ENCODE measurements around the gene C8A. TPM values are rescaled to one million over a fixed set of nuclear protein-coding genes. Genes with fewer than 3 reads are reported as not detected.

C8A gene
- total RNA-seq, 1 donor from 2014 or later, result not detected

- no peaks in the 10 kb centered on the region for H3K9me3 ChIP-seq
- H3K27ac ChIP-seq, result no peak overlapping the region
- intact Hi-C loops (cut with DNase I), result no loop called here
- no peaks in the 10 kb centered on the region for H3K36me3 ChIP-seq
- no peaks in the 10 kb centered on the region for H3K4me1 ChIP-seq
- no peak for DNase-seq (ENCODE audit: extremely low spot score in 2 of 2)
- TF ChIP-seq POLR2A (IDR thresholded peaks at IDR 0.05), result no peak
- TF ChIP-seq, protein P1, sequence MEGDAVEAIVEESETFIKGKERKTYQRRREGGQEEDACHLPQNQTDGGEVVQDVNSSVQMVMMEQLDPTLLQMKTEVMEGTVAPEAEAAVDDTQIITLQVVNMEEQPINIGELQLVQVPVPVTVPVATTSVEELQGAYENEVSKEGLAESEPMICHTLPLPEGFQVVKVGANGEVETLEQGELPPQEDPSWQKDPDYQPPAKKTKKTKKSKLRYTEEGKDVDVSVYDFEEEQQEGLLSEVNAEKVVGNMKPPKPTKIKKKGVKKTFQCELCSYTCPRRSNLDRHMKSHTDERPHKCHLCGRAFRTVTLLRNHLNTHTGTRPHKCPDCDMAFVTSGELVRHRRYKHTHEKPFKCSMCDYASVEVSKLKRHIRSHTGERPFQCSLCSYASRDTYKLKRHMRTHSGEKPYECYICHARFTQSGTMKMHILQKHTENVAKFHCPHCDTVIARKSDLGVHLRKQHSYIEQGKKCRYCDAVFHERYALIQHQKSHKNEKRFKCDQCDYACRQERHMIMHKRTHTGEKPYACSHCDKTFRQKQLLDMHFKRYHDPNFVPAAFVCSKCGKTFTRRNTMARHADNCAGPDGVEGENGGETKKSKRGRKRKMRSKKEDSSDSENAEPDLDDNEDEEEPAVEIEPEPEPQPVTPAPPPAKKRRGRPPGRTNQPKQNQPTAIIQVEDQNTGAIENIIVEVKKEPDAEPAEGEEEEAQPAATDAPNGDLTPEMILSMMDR (IDR thresholded peaks at IDR 0.05), result no peak
- TF ChIP-seq POLR2AphosphoS5 (IDR thresholded peaks at IDR 0.05; ENCODE audit: insufficient read depth in 1 of 2, low read depth in 1 of 2), result no peak
- H3K27me3 ChIP-seq, result no peaks in the 10 kb centered on the region
- no peak overlapping the region for H3K4me3 ChIP-seq
Measured at GRCh38 chr1:56852476-56852875, 2.1 kb upstream of the C8A start.

GRCh38 chr1:56855190-56855589, 593 bp downstream of the C8A start:
- H3K4me3 ChIP-seq, result no peak overlapping the region
- H3K27ac ChIP-seq, result no peak overlapping the region
- H3K9me3 ChIP-seq, result no peaks in the 10 kb centered on the region
- H3K4me1 ChIP-seq, result no peaks in the 10 kb centered on the region
- no peaks in the 10 kb centered on the region for H3K27me3 ChIP-seq
- intact Hi-C loops (cut with DNase I), result no loop called here
- no peak for DNase-seq (ENCODE audit: extremely low spot score in 2 of 2)
- no peaks in the 10 kb centered on the region for H3K36me3 ChIP-seq
- TF ChIP-seq, protein P1 (IDR thresholded peaks at IDR 0.05), result no peak
- TF ChIP-seq POLR2AphosphoS5 (IDR thresholded peaks at IDR 0.05; ENCODE audit: insufficient read depth in 1 of 2, low read depth in 1 of 2), result no peak
- no peak for TF ChIP-seq POLR2A (IDR thresholded peaks at IDR 0.05)

DNA sequence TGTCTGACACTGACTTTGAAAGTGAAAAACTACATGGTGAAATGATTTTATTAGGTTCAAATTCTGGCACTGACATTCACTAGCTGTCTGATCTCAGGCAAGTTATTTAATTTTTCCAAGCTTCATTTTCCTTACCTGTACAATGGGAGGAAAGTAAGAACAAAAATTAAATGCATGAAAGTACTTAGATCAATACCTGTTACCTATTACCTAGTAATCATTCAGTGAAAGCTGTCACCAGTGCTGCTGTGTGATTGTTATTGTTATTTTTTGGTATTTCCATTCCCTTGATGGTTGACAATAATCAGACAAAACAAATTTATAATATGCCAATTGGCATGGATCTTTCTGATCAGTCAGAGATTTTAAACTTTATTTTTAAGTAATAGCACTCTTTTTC, 1.6 kb downstream of the C8A start:
- intact Hi-C loops (cut with DNase I), result no loop called here
- Histone ChIP-seq H3K27ac (no peak overlapping the region), H3K9me3 (no peaks in the 10 kb centered on the region), H3K27me3 (no peaks in the 10 kb centered on the region), H3K4me1 (no peaks in the 10 kb centered on the region), H3K4me3 (no peak overlapping the region), H3K36me3 (no peaks in the 10 kb centered on the region)
- no peak for DNase-seq (ENCODE audit: extremely low spot score in 2 of 2)
- TF ChIP-seq, protein P1 (IDR thresholded peaks at IDR 0.05), result no peak
- no peak for TF ChIP-seq POLR2AphosphoS5 (IDR thresholded peaks at IDR 0.05; ENCODE audit: insufficient read depth in 1 of 2, low read depth in 1 of 2)
- no peak for TF ChIP-seq POLR2A (IDR thresholded peaks at IDR 0.05)

GRCh38 chr1:56859287-56859686, 4.7 kb downstream of the C8A start:
- no peak overlapping the region for H3K27ac ChIP-seq
- TF ChIP-seq POLR2AphosphoS5 (IDR thresholded peaks at IDR 0.05; ENCODE audit: insufficient read depth in 1 of 2, low read depth in 1 of 2) (no peak), POLR2A (IDR thresholded peaks at IDR 0.05) (no peak)
- TF ChIP-seq, protein P1 (IDR thresholded peaks at IDR 0.05), result no peak
- H3K4me3 ChIP-seq, result no peak overlapping the region
- no peaks in the 10 kb centered on the region for H3K36me3 ChIP-seq
- DNase-seq (ENCODE audit: extremely low spot score in 2 of 2), result no peak
- H3K27me3 ChIP-seq, result no peaks in the 10 kb centered on the region
- no peaks in the 10 kb centered on the region for H3K9me3 ChIP-seq
- H3K4me1 ChIP-seq, result no peaks in the 10 kb centered on the region
- intact Hi-C loops (cut with DNase I), result no loop called here

GRCh38 chr1:56863265-56863992, 8.8 kb downstream of the C8A start:
- Histone ChIP-seq H3K9me3 (no peaks in the 10 kb centered on the region), H3K27ac (no peak overlapping the region), H3K36me3 (no peaks in the 10 kb centered on the region), H3K4me1 (no peaks in the 10 kb centered on the region), H3K27me3 (no peaks in the 10 kb centered on the region), H3K4me3 (no peak overlapping the region)
- TF ChIP-seq POLR2AphosphoS5 (IDR thresholded peaks at IDR 0.05; ENCODE audit: insufficient read depth in 1 of 2, low read depth in 1 of 2) (no peak), POLR2A (IDR thresholded peaks at IDR 0.05) (no peak)
- TF ChIP-seq, protein P1 (IDR thresholded peaks at IDR 0.05), result no peak
- intact Hi-C loops (cut with DNase I), result no loop called here
- no peak for DNase-seq (ENCODE audit: extremely low spot score in 2 of 2)
